Neural cell (in vitro differentiated cells): Measurements from ENCODE around the gene MLX. TPM values are rescaled to one million over a fixed set of nuclear protein-coding genes. Genes with fewer than 3 reads are reported as not detected.

Source experiments
- H2AFZ ChIP-seq: fragments of 200-600, 300-800 bp; sonication (generic), shearing (Covaris generic); 2 replicates; pipeline ENCODE4 v1.6.0; 2014; ENCODE audit warnings: low read depth, mild to moderate bottlenecking, antibody characterized with exemption, low read length, moderate library complexity
- H3F3A ChIP-seq: fragments of 200-600 bp; shearing (Covaris generic); 2 replicates; pipeline ENCODE4 v1.6.1; 2016; ENCODE audit warnings: mild to moderate bottlenecking, moderate library complexity, mixed read lengths, antibody characterized with exemption, low read length; ENCODE audit not compliant: insufficient read depth, poor library complexity, severe bottlenecking
- H3K27ac ChIP-seq: fragments of 200-600, 300-800 bp; sonication (generic), shearing (Covaris generic); 2 replicates; pipeline ENCODE4 v1.5.1; 2014; ENCODE audit warnings: mild to moderate bottlenecking, low read length, moderate library complexity
- H3K27me3 ChIP-seq: fragments of 300-800, 200-600 bp; sonication (generic), shearing (Covaris generic); 2 replicates; pipeline ENCODE4 v1.6.0; 2014; ENCODE audit warnings: mild to moderate bottlenecking, low read depth, low read length, moderate library complexity; ENCODE audit not compliant: insufficient read depth
- H3K36me3 ChIP-seq: fragments of 300-800, 200-600 bp; sonication (generic), shearing (Covaris generic); 2 replicates; pipeline ENCODE4 v1.5.1; 2014; ENCODE audit warnings: mild to moderate bottlenecking, antibody characterized with exemption, low read length, moderate library complexity; ENCODE audit not compliant: insufficient read depth
- H3K4me2 ChIP-seq: fragments of 300-800, 200-600 bp; sonication (generic), shearing (Covaris generic); 2 replicates; pipeline ENCODE4 v1.6.0; 2014; ENCODE audit warnings: mild to moderate bottlenecking, low read length
- H3K4me3 ChIP-seq: fragments of 300-800, 200-600 bp; sonication (generic), shearing (Covaris generic); 2 replicates; pipeline ENCODE4 v1.5.1; 2014; ENCODE audit warnings: mild to moderate bottlenecking, low read length, moderate library complexity
- H3K79me2 ChIP-seq: fragments of 200-600 bp; shearing (Covaris generic); replicated peaks from 2 replicates; pipeline ENCODE4 v1.6.0; 2014; ENCODE audit warnings: mild to moderate bottlenecking, low read length, moderate library complexity; ENCODE audit not compliant: insufficient read depth
- H3K9ac ChIP-seq: fragments of 300-800, 200-600 bp; sonication (generic), shearing (Covaris generic); 2 replicates; pipeline ENCODE4 v1.6.1; 2016; ENCODE audit warnings: mild to moderate bottlenecking, low read length, mixed read lengths
- H3K9me2 ChIP-seq: fragments of 200-600 bp; shearing (Covaris generic); 2 replicates; pipeline ENCODE4 v1.6.1; 2016; ENCODE audit warnings: mild to moderate bottlenecking, low read length, mixed read lengths; ENCODE audit not compliant: insufficient read depth
- H3K9me3 ChIP-seq: fragments of 200-600, 300-800 bp; sonication (generic), shearing (Covaris generic); 2 replicates; pipeline ENCODE4 v1.6.1; 2016; ENCODE audit warnings: mild to moderate bottlenecking, mixed run types, low read length, moderate library complexity, mixed read lengths
- H4K20me1 ChIP-seq: fragments of 200-600 bp; shearing (Covaris generic); 2 replicates; pipeline ENCODE4 v1.6.1; 2016; ENCODE audit warnings: mild to moderate bottlenecking, mixed run types; ENCODE audit not compliant: insufficient read depth
- CTCF ChIP-seq: fragments of 450-650 bp; IDR thresholded peaks from 2 replicates; pipeline ENCODE4 v1.5.1; 2014; ENCODE audit warnings: antibody characterized with exemption, mild to moderate bottlenecking, moderate library complexity; ENCODE audit not compliant: poor library complexity, severe bottlenecking
- EP300 ChIP-seq: fragments of 450-650 bp; conservative IDR thresholded peaks from 2 replicates; pipeline ENCODE4 v1.6.1; 2014; ENCODE audit warnings: antibody characterized with exemption, mild to moderate bottlenecking, moderate library complexity; ENCODE audit not compliant: poor library complexity, severe bottlenecking
- EZH2 ChIP-seq: fragments of 200-600, 300-800 bp; shearing (Covaris generic), sonication (generic); IDR thresholded peaks from 2 replicates; pipeline ENCODE4 v1.6.1; 2014; ENCODE audit warnings: antibody characterized with exemption, low read length, borderline replicate concordance, mild to moderate bottlenecking; ENCODE audit not compliant: insufficient read depth, poor library complexity, severe bottlenecking
- MXI1 ChIP-seq: fragments of 450-650 bp; conservative IDR thresholded peaks from 2 replicates; pipeline ENCODE4 v1.6.1; 2014; ENCODE audit warnings: antibody characterized with exemption, mild to moderate bottlenecking; ENCODE audit not compliant: poor library complexity, severe bottlenecking
- POLR2AphosphoS5 ChIP-seq: IDR thresholded peaks from 2 replicates; pipeline ENCODE4 v1.6.1; 2012
- RAD21 ChIP-seq: fragments of 450-650 bp; conservative IDR thresholded peaks from 2 replicates; pipeline ENCODE4 v1.6.1; 2014; ENCODE audit warnings: antibody characterized with exemption, mild to moderate bottlenecking, moderate library complexity
- REST ChIP-seq: IDR thresholded peaks from 2 replicates; pipeline ENCODE4 v1.6.1; 2012; ENCODE audit warnings: borderline replicate concordance
- SMC3 ChIP-seq: fragments of 450-650 bp; conservative IDR thresholded peaks from 2 replicates; pipeline ENCODE4 v1.6.1; 2014; ENCODE audit warnings: antibody characterized with exemption, mild to moderate bottlenecking, moderate library complexity; ENCODE audit not compliant: poor library complexity
- TAF1 ChIP-seq: IDR thresholded peaks from 2 replicates; pipeline ENCODE4 v1.6.1; 2012; ENCODE audit warnings: low read depth
- polyA plus RNA-seq: library from polyadenylated mRNA; depleted of rRNA; stranded (reverse); fragments of >200 nt; gene quantifications from 2 replicates; pipeline ENCODE4 v1.2.3, GENCODE V29; 2014

The MLX gene
- polyA plus RNA-seq, 1 donor from 2014 or later: 47.2 TPM

GRCh38 chr17:42518046-42518754 is 48.7 kb upstream of the MLX start:
- H3K79me2 ChIP-seq: no peaks in the 10 kb centered on the region
- H3K9me2 ChIP-seq: no peaks in the 10 kb centered on the region
- no peak overlapping the region for H3K27ac ChIP-seq
- H2AFZ ChIP-seq: no peak overlapping the region
- H3K4me3 ChIP-seq: no peak overlapping the region
- no peaks in the 10 kb centered on the region for H3K9me3 ChIP-seq
- TF ChIP-seq RAD21 (no peak), POLR2AphosphoS5 (no peak), EP300 (no peak), MXI1 (no peak), SMC3 (no peak), REST (no peak), EZH2 (no peak)
- no peaks in the 10 kb centered on the region for H3K27me3 ChIP-seq
- no peaks in the 10 kb centered on the region for H3K36me3 ChIP-seq
- H3K9ac ChIP-seq: no peak overlapping the region
- H3F3A ChIP-seq: no peaks in the 10 kb centered on the region
- no peak overlapping the region for H3K4me2 ChIP-seq
- no peaks in the 10 kb centered on the region for H4K20me1 ChIP-seq

- Histone ChIP-seq H3F3A (no peaks in the 10 kb centered on the region), H3K9ac (no peak overlapping the region), H3K79me2 (no peaks in the 10 kb centered on the region), H3K27ac (no peak overlapping the region), H3K4me3 (no peak overlapping the region), H3K9me2 (no peaks in the 10 kb centered on the region), H3K9me3 (no peaks in the 10 kb centered on the region), H2AFZ (no peak overlapping the region), H3K36me3 (no peaks in the 10 kb centered on the region), H4K20me1 (no peaks in the 10 kb centered on the region), H3K4me2 (no peak overlapping the region), H3K27me3 (no peaks in the 10 kb centered on the region)
- TF ChIP-seq POLR2AphosphoS5 (no peak), SMC3 (no peak), CTCF (no peak), REST (no peak), EZH2 (no peak), TAF1 (no peak), MXI1 (no peak), EP300 (no peak), RAD21 (no peak)
These were observed 48.0 kb upstream of the MLX start for GRCh38 chr17:42518755-42519545.
